ENCODE data around the gene THADA.

THADA gene

DNA sequence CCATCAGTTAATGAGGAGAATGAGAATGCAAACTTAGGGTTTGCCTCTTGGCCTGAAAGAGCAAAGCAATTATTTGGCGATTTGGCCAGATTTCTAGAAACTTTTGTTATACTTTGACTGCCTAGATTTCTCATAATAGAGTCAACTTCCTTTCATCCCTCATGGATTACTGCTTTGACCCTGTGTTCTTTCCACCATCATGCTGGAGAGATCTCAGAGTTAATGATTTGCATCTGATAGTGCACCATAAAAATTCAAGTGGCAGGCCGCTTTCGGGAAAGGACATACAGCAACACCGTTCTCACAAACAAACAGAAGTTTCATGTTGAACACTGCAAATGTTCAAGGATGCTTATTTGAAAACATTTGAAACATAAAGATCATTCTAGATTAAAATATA is 225.7 kb downstream of the THADA start:
- no peak for TF ChIP-seq FOXP2 (optimal IDR thresholded peaks at IDR 0.05; ENCODE audit: borderline replicate concordance, extremely low read depth, extremely low read length, insufficient read depth)

DNA sequence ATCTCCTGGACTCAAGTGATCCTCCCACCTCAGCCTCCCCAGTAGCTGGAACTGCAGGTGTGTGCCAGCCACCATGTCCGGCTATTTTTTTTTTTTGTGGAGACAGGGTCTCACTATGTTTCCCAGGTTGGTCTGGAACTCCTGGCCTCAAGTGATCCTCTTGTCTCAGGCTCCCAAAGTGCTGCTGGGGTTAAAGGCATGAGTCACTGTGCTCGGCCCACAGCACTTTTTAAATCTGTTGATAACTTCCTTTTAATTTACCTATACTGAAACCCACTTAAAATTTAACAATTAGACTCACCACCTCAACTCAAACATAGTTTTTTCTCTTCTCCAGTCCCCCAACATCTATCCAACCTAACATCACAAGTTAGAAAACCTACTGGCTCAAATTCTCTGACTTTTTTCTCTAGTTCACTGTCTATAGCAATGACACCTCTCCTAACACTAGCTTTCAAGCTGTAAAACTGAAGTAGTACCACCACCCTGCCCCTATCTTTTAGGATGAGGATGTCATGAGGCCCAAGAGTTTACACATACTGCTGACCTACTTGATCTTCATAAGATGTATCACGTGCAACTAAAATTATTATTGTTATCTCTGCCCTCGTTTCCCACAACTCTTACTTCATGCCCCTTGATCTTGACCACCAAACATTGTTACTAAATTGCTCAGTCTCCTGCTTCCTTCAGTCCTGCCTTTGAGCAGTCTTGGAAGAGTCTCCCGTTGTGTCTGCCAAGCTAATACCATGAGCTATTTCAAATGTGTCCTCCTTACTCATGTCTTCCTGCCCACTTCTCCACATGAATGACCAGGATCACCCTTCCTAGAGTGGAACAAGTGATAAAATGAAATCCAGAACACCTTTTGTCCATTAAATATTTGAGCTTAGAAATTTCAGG is 227.1 kb downstream of the THADA start:
- no peak for TF ChIP-seq POLR2AphosphoS5 (IDR thresholded peaks at IDR 0.05; ENCODE audit: low read depth, low read length)
- no peak for TF ChIP-seq FOXP2 (optimal IDR thresholded peaks at IDR 0.05; ENCODE audit: borderline replicate concordance, extremely low read depth, extremely low read length, insufficient read depth)
- TF ChIP-seq SIN3A (IDR thresholded peaks at IDR 0.05; ENCODE audit: borderline replicate concordance, insufficient read depth, low read length): no peak
- TF ChIP-seq, protein P1, sequence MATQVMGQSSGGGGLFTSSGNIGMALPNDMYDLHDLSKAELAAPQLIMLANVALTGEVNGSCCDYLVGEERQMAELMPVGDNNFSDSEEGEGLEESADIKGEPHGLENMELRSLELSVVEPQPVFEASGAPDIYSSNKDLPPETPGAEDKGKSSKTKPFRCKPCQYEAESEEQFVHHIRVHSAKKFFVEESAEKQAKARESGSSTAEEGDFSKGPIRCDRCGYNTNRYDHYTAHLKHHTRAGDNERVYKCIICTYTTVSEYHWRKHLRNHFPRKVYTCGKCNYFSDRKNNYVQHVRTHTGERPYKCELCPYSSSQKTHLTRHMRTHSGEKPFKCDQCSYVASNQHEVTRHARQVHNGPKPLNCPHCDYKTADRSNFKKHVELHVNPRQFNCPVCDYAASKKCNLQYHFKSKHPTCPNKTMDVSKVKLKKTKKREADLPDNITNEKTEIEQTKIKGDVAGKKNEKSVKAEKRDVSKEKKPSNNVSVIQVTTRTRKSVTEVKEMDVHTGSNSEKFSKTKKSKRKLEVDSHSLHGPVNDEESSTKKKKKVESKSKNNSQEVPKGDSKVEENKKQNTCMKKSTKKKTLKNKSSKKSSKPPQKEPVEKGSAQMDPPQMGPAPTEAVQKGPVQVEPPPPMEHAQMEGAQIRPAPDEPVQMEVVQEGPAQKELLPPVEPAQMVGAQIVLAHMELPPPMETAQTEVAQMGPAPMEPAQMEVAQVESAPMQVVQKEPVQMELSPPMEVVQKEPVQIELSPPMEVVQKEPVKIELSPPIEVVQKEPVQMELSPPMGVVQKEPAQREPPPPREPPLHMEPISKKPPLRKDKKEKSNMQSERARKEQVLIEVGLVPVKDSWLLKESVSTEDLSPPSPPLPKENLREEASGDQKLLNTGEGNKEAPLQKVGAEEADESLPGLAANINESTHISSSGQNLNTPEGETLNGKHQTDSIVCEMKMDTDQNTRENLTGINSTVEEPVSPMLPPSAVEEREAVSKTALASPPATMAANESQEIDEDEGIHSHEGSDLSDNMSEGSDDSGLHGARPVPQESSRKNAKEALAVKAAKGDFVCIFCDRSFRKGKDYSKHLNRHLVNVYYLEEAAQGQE (IDR thresholded peaks at IDR 0.05; ENCODE audit: insufficient read depth in 1 of 2, low read depth in 2 of 2, low read length in 2 of 2): no peak

DNA sequence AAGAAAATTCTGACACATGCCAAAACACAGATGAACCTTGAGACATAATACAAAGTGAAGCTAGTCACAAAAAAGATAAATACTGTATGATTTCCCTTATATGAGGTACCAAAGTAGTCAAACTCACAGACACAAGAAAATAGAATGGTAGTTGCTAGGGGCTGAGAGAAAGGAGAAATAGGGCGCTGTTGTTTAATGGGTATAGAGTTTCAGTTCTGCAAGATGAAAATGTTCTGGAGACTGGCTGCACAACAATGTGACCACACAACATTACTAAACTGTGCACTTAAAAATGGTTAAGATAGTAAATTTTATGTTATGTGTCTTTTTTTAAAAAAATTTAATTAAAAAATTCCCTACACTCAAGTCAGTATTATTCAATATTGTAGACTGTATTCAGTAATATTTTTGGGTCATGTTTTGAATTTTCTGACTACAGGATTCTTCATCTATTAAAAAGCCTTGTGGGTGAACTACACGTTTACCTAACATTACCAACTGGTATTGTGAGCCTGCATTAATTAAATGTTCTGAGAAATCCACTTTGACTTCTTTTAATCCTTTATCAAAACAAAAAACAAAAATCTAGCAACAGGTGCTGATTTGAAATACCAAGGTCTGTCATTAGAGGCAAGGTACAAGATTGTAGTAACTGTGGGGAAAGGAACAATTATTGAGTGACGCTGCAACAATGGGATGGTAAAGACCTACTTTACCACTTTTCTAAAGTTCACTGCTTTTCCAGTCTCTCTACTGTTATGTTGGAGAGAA is 228.6 kb downstream of the THADA start:
- TF ChIP-seq TAF1 (IDR thresholded peaks at IDR 0.05; ENCODE audit: borderline replicate concordance, insufficient read depth, low read length) (no peak), POLR2AphosphoS5 (IDR thresholded peaks at IDR 0.05; ENCODE audit: low read depth, low read length) (no peak), FOXP2 (optimal IDR thresholded peaks at IDR 0.05; ENCODE audit: borderline replicate concordance, extremely low read depth, extremely low read length, insufficient read depth) (no peak), SIN3A (IDR thresholded peaks at IDR 0.05; ENCODE audit: borderline replicate concordance, insufficient read depth, low read length) (no peak)
- TF ChIP-seq, protein P1 (IDR thresholded peaks at IDR 0.05; ENCODE audit: insufficient read depth in 1 of 2, low read depth in 2 of 2, low read length in 2 of 2): no peak

DNA sequence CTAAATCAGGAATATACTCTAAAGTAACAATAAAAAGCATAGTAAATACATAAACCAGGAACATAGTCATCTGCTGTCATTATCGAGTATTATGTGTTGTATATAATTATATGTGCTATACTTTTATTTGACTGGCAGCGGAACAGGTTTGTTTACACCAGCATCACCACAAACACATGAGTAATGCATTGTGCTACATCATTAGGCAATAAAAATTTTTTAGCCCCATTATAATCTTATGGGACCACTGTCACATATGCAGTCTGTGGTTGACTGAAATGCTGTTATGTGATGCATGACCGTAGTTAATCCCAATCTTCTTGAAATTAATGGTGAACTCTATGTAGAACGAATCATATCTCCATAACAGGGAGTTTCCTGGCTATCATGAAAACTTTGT is 232.7 kb downstream of the THADA start:
- TF ChIP-seq SIN3A (IDR thresholded peaks at IDR 0.05; ENCODE audit: borderline replicate concordance, insufficient read depth, low read length): no peak
- no peak for TF ChIP-seq FOXP2 (optimal IDR thresholded peaks at IDR 0.05; ENCODE audit: borderline replicate concordance, extremely low read depth, extremely low read length, insufficient read depth)
- TF ChIP-seq POLR2AphosphoS5 (IDR thresholded peaks at IDR 0.05; ENCODE audit: low read depth, low read length): no peak
- TF ChIP-seq, protein P1 (IDR thresholded peaks at IDR 0.05; ENCODE audit: insufficient read depth in 1 of 2, low read depth in 2 of 2, low read length in 2 of 2): no peak
- no peak for TF ChIP-seq TAF1 (IDR thresholded peaks at IDR 0.05; ENCODE audit: borderline replicate concordance, insufficient read depth, low read length)

DNA sequence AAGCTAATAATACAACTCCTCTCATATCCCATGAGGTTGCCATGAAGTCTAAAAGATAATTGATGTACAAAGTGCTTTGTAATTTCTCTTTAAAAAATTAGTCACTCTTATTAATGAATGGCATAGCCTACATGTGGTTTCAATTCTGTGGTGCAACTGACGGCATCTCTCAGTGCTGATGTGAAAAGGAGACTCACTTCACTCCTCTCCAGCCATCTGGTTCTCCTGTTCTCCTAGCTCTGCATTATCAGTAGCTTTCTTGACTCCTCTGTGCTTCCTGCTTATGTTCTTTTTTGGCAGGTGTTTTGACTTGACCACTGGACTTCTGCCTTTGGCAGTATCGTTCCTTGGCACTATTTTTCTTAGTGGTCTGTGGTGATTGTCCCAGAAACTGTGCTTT is 234.6 kb downstream of the THADA start:
- no peak for TF ChIP-seq TAF1 (IDR thresholded peaks at IDR 0.05; ENCODE audit: borderline replicate concordance, insufficient read depth, low read length)
- TF ChIP-seq, protein P1 (IDR thresholded peaks at IDR 0.05; ENCODE audit: insufficient read depth in 1 of 2, low read depth in 2 of 2, low read length in 2 of 2): no peak
- TF ChIP-seq FOXP2 (optimal IDR thresholded peaks at IDR 0.05; ENCODE audit: borderline replicate concordance, extremely low read depth, extremely low read length, insufficient read depth): no peak
- TF ChIP-seq POLR2AphosphoS5 (IDR thresholded peaks at IDR 0.05; ENCODE audit: low read depth, low read length): no peak
- TF ChIP-seq SIN3A (IDR thresholded peaks at IDR 0.05; ENCODE audit: borderline replicate concordance, insufficient read depth, low read length): no peak
